Neutrophil (primary cell): ENCODE data around the gene WDFY4.

Experiments used
- H3K27ac ChIP-seq: fragments of 200-600 bp; sonication (generic); 2 replicates; pipeline ENCODE4 v1.5.1; 2016; ENCODE audit warnings: mild to moderate bottlenecking, moderate library complexity
- H3K27me3 ChIP-seq: fragments of 200-600 bp; sonication (generic); 2 replicates; pipeline ENCODE4 v1.6.0; 2016; ENCODE audit warnings: mild to moderate bottlenecking
- H3K36me3 ChIP-seq: fragments of 200-600 bp; sonication (generic); 2 replicates; pipeline ENCODE4 v1.5.1; 2017
- H3K4me1 ChIP-seq, 2 experiments: fragments of 200-600 bp in 1 of 2; sonication (generic) in 1 of 2; 1 replicate in 1 of 2; 2 replicates in 1 of 2; pipeline versions ENCODE4 v1.5.1 to v1.6.1; 2013 to 2016; ENCODE audit warnings: low read depth in 1 of 2, low read length in 1 of 2, mild to moderate bottlenecking in 1 of 2, moderate library complexity in 1 of 2; ENCODE audit not compliant: control insufficient read depth in 1 of 2, insufficient read depth in 1 of 2
- H3K4me3 ChIP-seq, 2 experiments: fragments of 200-600 bp in 1 of 2; sonication (generic) in 1 of 2; 1 replicate in 1 of 2; 2 replicates in 1 of 2; pipeline ENCODE4 v1.5.1; 2013 to 2016; ENCODE audit warnings: low read depth in 1 of 2, low read length in 1 of 2, mild to moderate bottlenecking in 1 of 2, moderate library complexity in 1 of 2
- H3K9me3 ChIP-seq: fragments of 200-600 bp; sonication (generic); 2 replicates; pipeline ENCODE4 v1.5.1; 2016
- CTCF ChIP-seq: fragments of 200-600 bp; sonication (generic); IDR thresholded peaks from 2 replicates; pipeline ENCODE4 v1.5.1; 2016; ENCODE audit warnings: antibody characterized with exemption

WDFY4 gene

GRCh38 chr10:48813825-48814224, 129.2 kb downstream of the WDFY4 start:
- TF ChIP-seq CTCF, result no peak
- peaks cover 82% of the 10 kb centered on the region for H3K36me3 ChIP-seq

GRCh38 chr10:48814933-48815332, 130.3 kb downstream of the WDFY4 start:
- Histone ChIP-seq H3K4me3 (no peak overlapping the region), H3K27ac (no peak overlapping the region), H3K9me3 (no peaks in the 10 kb centered on the region), H3K36me3 (peaks cover 82% of the 10 kb centered on the region), H3K4me1 (no peaks in the 10 kb centered on the region), H3K27me3 (no peaks in the 10 kb centered on the region)
- TF ChIP-seq CTCF, result no peak

More at GRCh38 chr10:48813825-48814224, 129.2 kb downstream of the WDFY4 start:
- Histone ChIP-seq H3K4me1 (no peaks in the 10 kb centered on the region), H3K27me3 (no peaks in the 10 kb centered on the region), H3K4me3 (no peak overlapping the region), H3K27ac (no peak overlapping the region), H3K9me3 (no peaks in the 10 kb centered on the region)

- Histone ChIP-seq H3K4me1 (no peaks in the 10 kb centered on the region), H3K27me3 (no peaks in the 10 kb centered on the region), H3K9me3 (no peaks in the 10 kb centered on the region), H3K36me3 (peaks cover 83% of the 10 kb centered on the region), H3K27ac (no peak overlapping the region), H3K4me3 (no peak overlapping the region)
- TF ChIP-seq CTCF, result no peak
Observed at GRCh38 chr10:48817141-48817540, 132.5 kb downstream of the WDFY4 start.

DNA sequence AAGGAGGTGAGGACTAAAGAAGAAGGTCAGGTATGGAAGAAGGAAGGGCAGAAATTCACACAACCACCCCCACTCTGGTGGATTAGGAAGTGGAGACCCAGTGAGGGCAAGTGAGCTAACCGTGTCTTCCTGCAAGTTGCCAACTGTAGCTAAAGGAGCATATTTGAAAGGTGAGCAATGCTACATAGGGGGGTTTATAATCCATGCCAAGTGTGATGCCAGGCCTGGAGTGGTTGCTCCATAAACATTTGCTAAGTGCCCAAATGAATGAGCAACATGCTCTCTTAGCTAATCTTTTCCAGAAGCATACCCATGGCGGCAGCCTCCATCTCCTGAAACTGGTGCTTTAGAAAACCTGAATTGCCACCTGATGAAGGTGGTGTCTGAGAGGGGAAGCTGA, 133.4 kb downstream of the WDFY4 start:
- Histone ChIP-seq H3K36me3 (peaks cover 83% of the 10 kb centered on the region), H3K4me3 (no peak overlapping the region), H3K27ac (no peak overlapping the region), H3K27me3 (no peaks in the 10 kb centered on the region), H3K9me3 (no peaks in the 10 kb centered on the region), H3K4me1 (no peaks in the 10 kb centered on the region)
- no peak for TF ChIP-seq CTCF

- no peaks in the 10 kb centered on the region for H3K9me3 ChIP-seq
- H3K27ac ChIP-seq, result no peak overlapping the region
- peaks cover 83% of the 10 kb centered on the region for H3K36me3 ChIP-seq
- H3K27me3 ChIP-seq, result no peaks in the 10 kb centered on the region
- no peak for TF ChIP-seq CTCF
- no peak overlapping the region for H3K4me3 ChIP-seq
- no peaks in the 10 kb centered on the region for H3K4me1 ChIP-seq
Observed at GRCh38 chr10:48818861-48819520, 134.3 kb downstream of the WDFY4 start.
